Body of pancreas (tissue), 4 donors: ENCODE results near the gene TMEM141.

Experiments used
- CTCF ChIP-seq, 7 experiments: fragments of 450-650 bp in 4 of 7; fragments of 200-600 bp in 3 of 7; sonication (generic) in 3 of 7; IDR thresholded peaks; one replicate each; pipeline ENCODE4 v1.5.1; 2016 to 2019; ENCODE audit warnings: antibody characterized with exemption in 7 of 7
- POLR2A ChIP-seq, 3 donors: fragments of 450-650 bp; IDR thresholded peaks; one replicate each; pipeline ENCODE4 v1.6.1; 2016; ENCODE audit warnings: antibody characterized with exemption in 3 of 3, mild to moderate bottlenecking in 2 of 3

- TF ChIP-seq CTCF (IDR thresholded peaks at IDR 0.05) = no peak
- TF ChIP-seq POLR2A (IDR thresholded peaks at IDR 0.05) = no peak
Measured at GRCh38 chr9:136756836-136757235, 34.3 kb upstream of the TMEM141 start.
